HEK293T (cell line): Measurements from ENCODE around the gene RHBDD1.

Experiments
- CTCF ChIA-PET: fragments of 350-600 bp; formaldehyde crosslinking; extraction: SDS; loops from one replicate; lab custom pipeline; 2021; ENCODE audit warnings: antibody characterized with exemption, inconsistent platforms; lab: Yijun Ruan, JAX
- POLR2A ChIA-PET: fragments of 350-600 bp; formaldehyde crosslinking; extraction: SDS; loops from one replicate; lab custom pipeline; 2020; ENCODE audit warnings: antibody characterized with exemption, inconsistent platforms; lab: Yijun Ruan, JAX
- DNase-seq: peaks from one replicate; pipeline ENCODE4 v3.0.0; 2012; ENCODE audit warnings: mixed read lengths; ENCODE audit errors: extremely low spot score
- ARNT ChIP-seq: fragments of 450-650 bp; IDR thresholded peaks from 2 replicates; pipeline ENCODE4 v1.6.1; 2017; ENCODE audit warnings: mild to moderate bottlenecking
- BHLHE40 ChIP-seq: fragments of 450-650 bp; IDR thresholded peaks from 2 replicates; pipeline ENCODE4 v1.6.1; 2016; ENCODE audit warnings: mild to moderate bottlenecking, moderate library complexity, borderline replicate concordance
- CTBP1 ChIP-seq: fragments of 450-650 bp; IDR thresholded peaks from 2 replicates; pipeline ENCODE4 v1.6.1; 2016; ENCODE audit warnings: borderline replicate concordance
- ELF4 ChIP-seq: fragments of 450-650 bp; IDR thresholded peaks from 2 replicates; pipeline ENCODE4 v1.6.1; 2017; ENCODE audit warnings: antibody characterized with exemption
- FOXA1 ChIP-seq: fragments of 450-650 bp; IDR thresholded peaks from 2 replicates; pipeline ENCODE4 v1.6.1; 2016; ENCODE audit warnings: mild to moderate bottlenecking
- FOXK2 ChIP-seq: fragments of 450-650 bp; IDR thresholded peaks from 2 replicates; pipeline ENCODE4 v1.6.1; 2016; ENCODE audit warnings: mild to moderate bottlenecking
- FOXM1 ChIP-seq: fragments of 450-650 bp; IDR thresholded peaks from 2 replicates; pipeline ENCODE4 v1.6.1; 2017; ENCODE audit warnings: mild to moderate bottlenecking, borderline replicate concordance
- HDGF ChIP-seq: fragments of 450-650 bp; IDR thresholded peaks from 2 replicates; pipeline ENCODE4 v1.6.1; 2017; ENCODE audit warnings: antibody characterized with exemption, borderline replicate concordance
- L3MBTL2 ChIP-seq: fragments of 450-650 bp; conservative IDR thresholded peaks from 2 replicates; pipeline ENCODE4 v1.6.1; 2016; ENCODE audit warnings: mild to moderate bottlenecking
- LEF1 ChIP-seq: fragments of 450-650 bp; IDR thresholded peaks from 2 replicates; pipeline ENCODE4 v1.6.1; 2017; ENCODE audit warnings: mild to moderate bottlenecking, borderline replicate concordance
- NFRKB ChIP-seq: fragments of 450-650 bp; IDR thresholded peaks from 2 replicates; pipeline ENCODE4 v1.6.1; 2016; ENCODE audit warnings: mild to moderate bottlenecking, moderate library complexity
- PKNOX1 ChIP-seq: fragments of 450-650 bp; IDR thresholded peaks from 2 replicates; pipeline ENCODE4 v1.6.1; 2016
- SP1 ChIP-seq: fragments of 450-650 bp; IDR thresholded peaks from 2 replicates; pipeline ENCODE4 v1.6.1; 2017
- SUZ12 ChIP-seq: fragments of 450-650 bp; IDR thresholded peaks from 2 replicates; pipeline ENCODE4 v1.6.1; 2016; ENCODE audit warnings: mild to moderate bottlenecking
- TARDBP ChIP-seq: fragments of 450-650 bp; IDR thresholded peaks from 2 replicates; pipeline ENCODE4 v1.6.1; 2016
- ZNF384 ChIP-seq: fragments of 450-650 bp; IDR thresholded peaks from 2 replicates; pipeline ENCODE4 v1.6.1; 2016

RHBDD1 gene

DNA sequence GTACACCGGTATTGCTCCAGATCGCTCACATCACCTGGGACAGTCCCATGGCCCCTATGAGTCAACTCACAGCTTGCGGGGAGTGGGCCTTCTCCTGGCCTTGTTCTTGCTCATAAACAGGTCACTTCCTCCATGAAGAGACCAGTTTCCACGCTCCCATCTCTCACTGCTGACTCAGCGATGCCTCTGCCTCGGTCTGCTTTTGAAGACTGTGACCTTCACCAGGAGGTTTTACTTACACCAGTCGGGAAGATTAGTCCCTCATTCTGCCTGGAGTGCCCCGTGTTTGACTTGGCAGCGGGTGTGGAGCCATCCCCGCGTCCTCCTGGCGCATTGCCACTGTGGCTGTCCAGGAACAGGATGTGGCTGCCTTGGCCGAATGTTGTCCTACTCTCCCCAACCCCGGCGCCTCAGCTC, 159.8 kb downstream of the RHBDD1 start:
- DNase-seq, result no peak
- ChIA-PET CTCF (no interaction called here), POLR2A (no interaction called here)
- TF ChIP-seq HDGF (no peak), ARNT (no peak), SUZ12 (no peak), L3MBTL2 (no peak), FOXM1 (no peak), NFRKB (no peak), ZNF384 (no peak), ELF4 (no peak), PKNOX1 (no peak), TARDBP (no peak), LEF1 (no peak)

DNA sequence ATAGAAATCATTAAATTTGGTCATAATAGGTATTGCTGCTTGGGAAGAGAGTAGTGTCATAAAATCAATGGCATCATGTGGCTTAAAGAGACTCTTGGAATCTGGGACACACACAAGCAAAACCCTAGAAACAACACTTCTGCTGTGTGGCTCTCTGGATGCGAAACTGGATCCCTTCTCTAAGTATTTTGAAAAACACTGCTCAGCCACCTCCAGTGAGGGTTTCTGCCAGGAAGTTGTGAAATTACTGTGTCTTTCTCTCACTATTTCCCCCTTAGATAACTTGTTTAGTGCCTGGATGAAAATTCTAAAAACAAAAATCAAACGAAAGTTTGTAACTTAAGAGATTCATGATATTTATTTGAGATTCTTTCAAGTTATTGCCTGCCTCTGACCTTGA, 163.8 kb downstream of the RHBDD1 start:
- ChIA-PET POLR2A (no interaction called here), CTCF (no interaction called here)
- TF ChIP-seq ZNF384 (no peak), TARDBP (no peak), SP1 (no peak), FOXK2 (no peak), ELF4 (no peak), FOXM1 (no peak), CTBP1 (no peak), PKNOX1 (no peak), BHLHE40 (no peak), L3MBTL2 (no peak), NFRKB (no peak), LEF1 (no peak), FOXA1 (no peak), ARNT (no peak), SUZ12 (no peak), HDGF (no peak)
- no peak for DNase-seq

DNA sequence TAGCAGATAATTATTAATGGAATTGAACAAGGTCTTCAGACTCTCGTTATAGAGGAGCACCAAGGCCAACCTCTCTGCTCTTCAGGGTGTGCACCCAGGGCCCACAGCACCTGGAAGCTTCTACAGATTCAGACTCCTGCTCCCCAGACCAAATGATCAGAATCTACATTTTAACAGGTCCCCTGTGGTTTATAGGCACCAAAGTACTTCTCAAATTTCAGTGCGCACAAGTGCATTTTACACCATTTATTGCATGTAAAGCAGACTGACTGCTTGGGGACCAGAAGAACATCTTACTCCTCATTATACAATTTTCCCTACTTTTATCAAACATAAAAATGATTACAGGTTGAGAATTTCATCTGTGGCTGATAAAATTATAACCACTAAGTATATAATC, 164.3 kb downstream of the RHBDD1 start:
- TF ChIP-seq HDGF (no peak), PKNOX1 (no peak), LEF1 (no peak), SUZ12 (no peak), FOXA1 (no peak), ELF4 (no peak), FOXM1 (no peak), CTBP1 (no peak), NFRKB (no peak), ZNF384 (no peak), SP1 (no peak), TARDBP (no peak), ARNT (no peak), BHLHE40 (no peak), L3MBTL2 (no peak), FOXK2 (no peak)
- no peak for DNase-seq
- ChIA-PET CTCF (no interaction called here), POLR2A (no interaction called here)

DNA sequence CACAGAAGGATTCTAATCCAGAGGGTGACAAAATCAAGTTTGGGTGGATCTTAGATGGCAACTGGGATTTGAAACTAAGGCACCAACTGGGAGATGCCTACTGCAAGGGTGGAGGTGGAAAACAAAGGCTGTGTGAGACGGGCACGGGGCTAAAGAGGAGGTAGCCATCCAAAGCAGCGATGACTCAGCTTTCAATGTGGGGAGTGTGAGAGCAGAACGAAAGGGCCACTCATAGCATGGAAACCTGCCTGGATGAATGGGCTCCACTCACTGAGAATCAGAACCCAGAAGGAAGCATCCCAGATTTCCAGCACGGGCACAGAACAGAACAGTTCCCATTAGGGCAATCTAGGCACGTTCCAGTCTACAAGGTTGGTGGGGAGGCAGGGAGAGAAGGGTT, 168.6 kb downstream of the RHBDD1 start:
- CTCF ChIA-PET, result no interaction called here
- POLR2A ChIA-PET, result no interaction called here
- no peak for DNase-seq
- no peak for TF ChIP-seq SUZ12
- TF ChIP-seq BHLHE40, result no peak
- no peak for TF ChIP-seq PKNOX1
- TF ChIP-seq ARNT, result no peak
- TF ChIP-seq ELF4, result no peak
- TF ChIP-seq FOXM1, result no peak
- no peak for TF ChIP-seq FOXK2
- TF ChIP-seq ZNF384, result no peak
- no peak for TF ChIP-seq SP1
- no peak for TF ChIP-seq HDGF
- no peak for TF ChIP-seq FOXA1
- no peak for TF ChIP-seq L3MBTL2

GRCh38 chr2:227006189-227006897, 170.5 kb downstream of the RHBDD1 start:
- ChIA-PET POLR2A (no interaction called here), CTCF (no interaction called here)
- TF ChIP-seq FOXK2 (no peak), TARDBP (no peak), SUZ12 (no peak), ZNF384 (no peak), SP1 (no peak), LEF1 (no peak)
- no peak for DNase-seq

- ChIA-PET POLR2A (no interaction called here), CTCF (interaction anchor here (0.6 kb wide), 1 partner anchor 214 kb away, joined by 3 read pairs; no protein-coding TSS in a partner anchor)
- no peak for DNase-seq
- TF ChIP-seq SUZ12, result no peak
- no peak for TF ChIP-seq L3MBTL2
- TF ChIP-seq LEF1, result no peak
- no peak for TF ChIP-seq ZNF384
- no peak for TF ChIP-seq FOXA1
- TF ChIP-seq CTBP1, result no peak
- no peak for TF ChIP-seq SP1
- no peak for TF ChIP-seq PKNOX1
- TF ChIP-seq ELF4, result no peak
- TF ChIP-seq NFRKB, result no peak
- no peak for TF ChIP-seq TARDBP
- TF ChIP-seq ARNT, result no peak
- TF ChIP-seq BHLHE40, result no peak
- TF ChIP-seq FOXM1, result no peak
Measured at GRCh38 chr2:227007148-227007547, 171.3 kb downstream of the RHBDD1 start.
